Activated T-cell treated with anti-CD3 and anti-CD28 coated beads, Interleukin-2, amount 50 U/mL, for 1 hour (primary cell): ENCODE results near the gene SYMPK.
A peak's percentile ranks its signal among the peaks of the same experiment; 100 is the strongest.
"Not testable (repeated sequence)": the region's sequence is repeated elsewhere in the genome, so short reads cannot be mapped to it uniquely, and the experiment has no call there.

Experiments used
- DNase-seq: peaks from one replicate; pipeline ENCODE4 v3.0.0-alpha.2; 2020

Gene SYMPK

GRCh38 chr19:45801603-45802175, 61.3 kb downstream of the SYMPK start:
- DNase-seq, result no peak

- no peak for DNase-seq
Measured at GRCh38 chr19:45800070-45800553, 62.8 kb downstream of the SYMPK start.

- DNase-seq, result not testable (repeated sequence)
Measured at GRCh38 chr19:45799541-45799940, 63.4 kb downstream of the SYMPK start.

- peak; percentile 74 for DNase-seq
Measured at GRCh38 chr19:45798995-45799517, 63.9 kb downstream of the SYMPK start.

- DNase-seq, result no peak
Measured at GRCh38 chr19:45794627-45795026, 68.3 kb downstream of the SYMPK start.

GRCh38 chr19:45793876-45794275, 69.1 kb downstream of the SYMPK start:
- DNase-seq, result no peak

GRCh38 chr19:45793178-45793564, 69.8 kb downstream of the SYMPK start:
- no peak for DNase-seq

GRCh38 chr19:45792470-45793177, 70.3 kb downstream of the SYMPK start, which contains the start of gene DMWD:
Gene DMWD, minus strand, starts transcription at chr19:45792845. Its CDS starts 89 bp downstream, at chr19:45792756.
- DNase-seq, result peak; percentile 99

GRCh38 chr19:45791744-45792469, 71.0 kb downstream of the SYMPK start:
- DNase-seq, result no peak

GRCh38 chr19:45790942-45791341, 72.0 kb downstream of the SYMPK start:
- no peak for DNase-seq

GRCh38 chr19:45789035-45789786, 73.7 kb downstream of the SYMPK start:
- DNase-seq, result no peak

GRCh38 chr19:45786533-45786894, 76.4 kb downstream of the SYMPK start:
- DNase-seq, result no peak

- DNase-seq, result no peak
Measured at GRCh38 chr19:45785781-45786532, 77.0 kb downstream of the SYMPK start.

- DNase-seq, result no peak
Measured at GRCh38 chr19:45785097-45785496, 77.8 kb downstream of the SYMPK start.

GRCh38 chr19:45784096-45784495, 78.9 kb downstream of the SYMPK start:
- DNase-seq, result no peak

GRCh38 chr19:45782820-45783785, 79.8 kb downstream of the SYMPK start:
- no peak for DNase-seq

- no peak for DNase-seq
Measured at GRCh38 chr19:45782162-45782691, 80.7 kb downstream of the SYMPK start, which contains the start of gene DMPK. Gene DMPK, minus strand, starts transcription at chr19:45782490. Its CDS starts 138 bp downstream, at chr19:45782352.

GRCh38 chr19:45781214-45782161, 81.5 kb downstream of the SYMPK start:
- DNase-seq, result no peak
